H9 (cell line): ENCODE results near the gene MAST4. TPM values are rescaled to one million over a fixed set of nuclear protein-coding genes. Genes with fewer than 3 reads are reported as not detected.

Experiments
- DNase-seq: peaks from one replicate; pipeline ENCODE4 v3.0.0-alpha.2; 2017
- H2AFZ ChIP-seq: one replicate; pipeline ENCODE4 v1.6.1; 2013; ENCODE audit warnings: mild to moderate bottlenecking, low read length, control low read depth, moderate library complexity
- H2AK5ac ChIP-seq: 2 replicates; pipeline ENCODE4 v1.6.1; 2013; ENCODE audit warnings: low read length, control low read depth, mixed read lengths; ENCODE audit not compliant: insufficient read length
- H2BK120ac ChIP-seq: one replicate; pipeline ENCODE4 v1.6.1; 2013; ENCODE audit warnings: low read depth, mild to moderate bottlenecking, low read length, control low read depth, inconsistent platforms; ENCODE audit not compliant: poor library complexity, severe bottlenecking
- H2BK12ac ChIP-seq: 2 replicates; pipeline ENCODE4 v1.6.1; 2013; ENCODE audit warnings: low read length, control low read depth, mixed read lengths, low read depth; ENCODE audit not compliant: insufficient read length
- H2BK15ac ChIP-seq: 2 replicates; pipeline ENCODE4 v1.6.1; 2013; ENCODE audit warnings: low read depth, low read length, control low read depth
- H2BK20ac ChIP-seq: one replicate; pipeline ENCODE4 v1.6.1; 2013; ENCODE audit warnings: low read depth, mild to moderate bottlenecking, low read length, control low read depth, inconsistent platforms; ENCODE audit not compliant: poor library complexity, severe bottlenecking
- H2BK5ac ChIP-seq: 2 replicates; pipeline ENCODE4 v1.6.1; 2013; ENCODE audit warnings: low read length, control low read depth, mixed read lengths; ENCODE audit not compliant: insufficient read length
- H3K14ac ChIP-seq: 2 replicates; pipeline ENCODE4 v1.6.1; 2013; ENCODE audit warnings: low read length, control low read depth; ENCODE audit not compliant: insufficient read depth
- H3K18ac ChIP-seq: 2 replicates; pipeline ENCODE4 v1.6.1; 2013; ENCODE audit warnings: low read depth, mild to moderate bottlenecking, mixed read lengths, low read length, control low read depth; ENCODE audit not compliant: insufficient read length
- H3K23ac ChIP-seq: 2 replicates; pipeline ENCODE4 v1.6.1; 2013; ENCODE audit warnings: low read length, control low read depth, mixed read lengths, low read depth; ENCODE audit not compliant: insufficient read length
- H3K23me2 ChIP-seq: 2 replicates; pipeline ENCODE4 v1.6.1; 2013; ENCODE audit warnings: low read depth, mild to moderate bottlenecking, mixed read lengths, low read length, control low read depth; ENCODE audit not compliant: insufficient read length, poor library complexity, severe bottlenecking
- H3K27ac ChIP-seq: 2 replicates; pipeline ENCODE4 v1.5.1; 2013; ENCODE audit warnings: low read length, control low read depth, mixed read lengths, low read depth; ENCODE audit not compliant: insufficient read length
- H3K27me3 ChIP-seq: 2 replicates; pipeline ENCODE4 v1.6.1; 2013; ENCODE audit warnings: low read length, control low read depth, inconsistent platforms; ENCODE audit not compliant: insufficient read depth
- H3K4ac ChIP-seq: 2 replicates; pipeline ENCODE4 v1.6.1; 2013; ENCODE audit warnings: low read depth, mild to moderate bottlenecking, control low read depth, inconsistent platforms, low read length, moderate library complexity
- H3K4me1 ChIP-seq: 2 replicates; pipeline ENCODE4 v1.6.1; 2013; ENCODE audit warnings: low read length, control low read depth, inconsistent platforms; ENCODE audit not compliant: insufficient read depth
- H3K4me2 ChIP-seq: 2 replicates; pipeline ENCODE4 v1.6.1; 2013; ENCODE audit warnings: low read length, control low read depth, mixed read lengths; ENCODE audit not compliant: insufficient read length, insufficient read depth
- H3K56ac ChIP-seq: 2 replicates; pipeline ENCODE4 v1.6.1; 2013; ENCODE audit warnings: low read depth, mild to moderate bottlenecking, mixed read lengths, low read length, control low read depth; ENCODE audit not compliant: insufficient read length
- H3K79me1 ChIP-seq: 2 replicates; pipeline ENCODE4 v1.6.1; 2013; ENCODE audit warnings: low read depth, mild to moderate bottlenecking, moderate library complexity, low read length, control low read depth, inconsistent platforms; ENCODE audit not compliant: insufficient read depth, poor library complexity, severe bottlenecking
- H3K79me2 ChIP-seq: 2 replicates; pipeline ENCODE4 v1.6.1; 2013; ENCODE audit warnings: low read length, control low read depth, inconsistent platforms; ENCODE audit not compliant: insufficient read depth
- H3K9ac ChIP-seq: 2 replicates; pipeline ENCODE4 v1.6.1; 2013; ENCODE audit warnings: low read length, control low read depth, mixed read lengths; ENCODE audit not compliant: insufficient read length; ENCODE audit errors: extremely low read depth
- H3K9me3 ChIP-seq: one replicate; pipeline ENCODE4 v1.6.1; 2013; ENCODE audit warnings: low read depth, low read length, inconsistent platforms; ENCODE audit not compliant: control insufficient read depth
- H3T11ph ChIP-seq: one replicate; pipeline ENCODE4 v1.6.1; 2013; ENCODE audit warnings: mild to moderate bottlenecking, low read length, control low read depth, inconsistent platforms
- H4K20me1 ChIP-seq: one replicate; pipeline ENCODE4 v1.6.1; 2013; ENCODE audit not compliant: control insufficient read depth, insufficient read length, insufficient read depth
- H4K5ac ChIP-seq: 2 replicates; pipeline ENCODE4 v1.6.1; 2013; ENCODE audit warnings: low read depth, mild to moderate bottlenecking, mixed read lengths, low read length, control low read depth; ENCODE audit not compliant: insufficient read length
- H4K8ac ChIP-seq: replicated peaks from 2 replicates; pipeline ENCODE4 v1.6.1; 2013; ENCODE audit warnings: low read length, control low read depth, mixed read lengths, low read depth; ENCODE audit not compliant: insufficient read length
- H4K91ac ChIP-seq: 2 replicates; pipeline ENCODE4 v1.6.1; 2013; ENCODE audit warnings: low read depth, mild to moderate bottlenecking, moderate library complexity, mixed read lengths, low read length, control low read depth; ENCODE audit not compliant: insufficient read length
- H3K27ac Mint-ChIP-seq, 3 experiments: 2 replicates in 2 of 3; 3 replicates in 1 of 3; pipeline ENCODE4 v1.8.0; 2020 to 2021; ENCODE audit warnings: mixed read lengths in 3 of 3, mild to moderate bottlenecking in 1 of 3, moderate library complexity in 1 of 3
- H3K27me3 Mint-ChIP-seq: 2 replicates; pipeline ENCODE4 v1.8.0; 2021; ENCODE audit warnings: low read depth, mild to moderate bottlenecking, moderate library complexity, mixed read lengths
- H3K36me3 Mint-ChIP-seq, 3 experiments: 2 replicates in 2 of 3; 3 replicates in 1 of 3; pipeline ENCODE4 v1.8.0; 2020 to 2021; ENCODE audit warnings: low read depth in 3 of 3, mixed read lengths in 3 of 3; ENCODE audit not compliant: insufficient read depth in 1 of 3
- H3K4me1 Mint-ChIP-seq, 2 experiments: 2 replicates each; pipeline ENCODE4 v1.8.0; 2020; ENCODE audit warnings: mixed read lengths in 2 of 2
- H3K4me3 Mint-ChIP-seq, 2 experiments: 2 replicates in 1 of 2; 3 replicates in 1 of 2; pipeline ENCODE4 v1.8.0; 2020 to 2021; ENCODE audit warnings: mild to moderate bottlenecking in 2 of 2, mixed read lengths in 2 of 2, moderate library complexity in 1 of 2
- H3K9me3 Mint-ChIP-seq, 2 experiments: 2 replicates in 1 of 2; 3 replicates in 1 of 2; pipeline ENCODE4 v1.8.0; 2020; ENCODE audit warnings: mild to moderate bottlenecking in 2 of 2, mixed read lengths in 2 of 2, moderate library complexity in 1 of 2
- CTCF ChIP-seq: fragments of 200-600 bp; sonication (generic); conservative IDR thresholded peaks from 3 replicates; pipeline ENCODE4 v1.8.0; 2021; ENCODE audit warnings: antibody characterized with exemption, mild to moderate bottlenecking
- WGBS: extraction: QIAGEN DNeasy Blood & Tissue Kit; methylation state at CpG from one replicate; pipeline ENCODE4 v1.1.7; 2013; ENCODE audit warnings: missing lambda C conversion rate, low lambda C conversion rate, mixed read lengths; ENCODE audit not compliant: insufficient read length; ENCODE audit errors: extremely low coverage; 5-methylcytosine and 5-hydroxymethylcytosine counted together
- total RNA-seq: library from RNA; stranded (reverse); gene quantifications from 2 replicates; pipeline ENCODE4 v1.2.1, GENCODE V29; 2021

Gene MAST4
- total RNA-seq, 1 experiment from 2014 or later: 3.7 TPM

- peaks cover 8% of the 10 kb centered on the region; the same call in 1 of the 2 replicates for H3K4me1 ChIP-seq
- TF ChIP-seq CTCF: no peak
- no peak overlapping the region for H3K18ac ChIP-seq
- H2AFZ ChIP-seq: no peak overlapping the region
- H3K79me1 ChIP-seq: no peaks in the 10 kb centered on the region
- no peak overlapping the region for H2BK15ac ChIP-seq
- no peak overlapping the region for H2AK5ac ChIP-seq
- no peak overlapping the region for H2BK12ac ChIP-seq
- H4K8ac ChIP-seq: no peak overlapping the region
- peak overlapping the region in 2 of 3 experiments; percentile 16 to 61; a peak in 3 of 7 replicates for H3K27ac Mint-ChIP-seq
- H4K5ac ChIP-seq: no peak overlapping the region
- no peaks in the 10 kb centered on the region for H4K20me1 ChIP-seq
- H3K9me3 Mint-ChIP-seq: no peaks in the 10 kb centered on the region
- no CpG with 5 or more reads among the region's 10 CpGs for WGBS
- no peak overlapping the region for H3K23ac ChIP-seq
- no peak overlapping the region for H3T11ph ChIP-seq
- H3K79me2 ChIP-seq: no peaks in the 10 kb centered on the region
- H3K14ac ChIP-seq: no peak overlapping the region
- H3K9me3 ChIP-seq: no peaks in the 10 kb centered on the region
- H2BK120ac ChIP-seq: no peak overlapping the region
- H3K4me3 Mint-ChIP-seq: peak overlapping the region; percentile 26 to 65
- H3K36me3 Mint-ChIP-seq: no peaks in the 10 kb centered on the region
- H3K4me1 Mint-ChIP-seq: peaks cover 35% of the 10 kb centered on the region in 2 experiments
- no peak overlapping the region for H3K4ac ChIP-seq
- no peak overlapping the region for H3K56ac ChIP-seq
- H3K27me3 Mint-ChIP-seq: no peaks in the 10 kb centered on the region; the same call in 1 of the 2 replicates
- H3K23me2 ChIP-seq: no peaks in the 10 kb centered on the region
- DNase-seq: no peak
- H2BK5ac ChIP-seq: no peak overlapping the region
- no peak overlapping the region for H3K27ac ChIP-seq
- no peaks in the 10 kb centered on the region for H3K27me3 ChIP-seq
- peak overlapping the region; percentile 67 for H3K4me2 ChIP-seq
- no peak overlapping the region for H4K91ac ChIP-seq
- no peak overlapping the region for H3K9ac ChIP-seq
- no peak overlapping the region for H2BK20ac ChIP-seq
Observed at GRCh38 chr5:66958201-66958979, 362.2 kb downstream of the MAST4 start.
